HG02588 (cell line): Measurements from ENCODE around the gene GNPTG.
A peak's percentile ranks its signal among the peaks of the same experiment; 100 is the strongest.

ENCODE experiments used
- ATAC-seq: cut with Tn5 transposase; IDR thresholded peaks from one replicate; pipeline ENCODE4 v1.9.1; 2021; ENCODE audit warnings: mild to moderate bottlenecking, moderate library complexity; ENCODE audit not compliant: unreplicated experiment

Gene GNPTG

DNA sequence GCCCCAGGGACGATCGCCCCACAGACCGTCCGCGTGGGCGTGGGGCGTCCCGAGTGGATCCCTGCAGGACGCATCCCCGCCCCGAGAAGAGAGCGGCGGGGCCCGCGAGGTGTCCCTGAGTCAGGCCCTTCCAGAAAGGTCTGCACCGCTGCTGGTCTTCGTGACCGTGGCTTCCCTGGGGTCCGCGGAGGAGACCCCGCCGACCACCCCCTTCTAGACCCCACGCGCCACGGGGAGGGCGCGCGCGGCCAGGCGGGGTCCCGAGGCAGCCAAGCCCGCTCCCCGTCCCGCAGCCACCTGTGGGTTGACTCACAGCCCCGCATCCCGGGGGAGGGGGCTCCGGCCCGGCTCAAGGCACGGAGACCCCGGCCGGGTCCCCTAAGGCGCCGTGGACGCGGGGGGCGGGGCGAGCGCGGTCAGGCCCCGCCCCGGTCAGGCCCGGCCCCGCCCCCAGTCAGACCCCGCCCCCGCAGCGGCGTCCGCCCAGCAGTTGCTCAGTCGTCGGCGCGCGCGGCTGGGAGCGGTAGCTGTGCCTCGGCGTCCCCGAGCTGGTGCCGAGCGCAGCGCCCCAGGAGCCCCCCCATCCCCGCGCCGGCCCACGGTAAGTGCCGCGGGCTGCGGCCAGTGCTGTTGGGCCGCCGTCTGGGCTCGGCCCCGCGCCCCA is 18.4 kb upstream of the GNPTG start, which contains the start of gene BAIAP3:
BAIAP3 (plus strand) TSS at position 497 of the 664 bp plus-strand sequence. CDS start 4,905 bp downstream, outside the sequence.
- ATAC-seq = no peak

DNA sequence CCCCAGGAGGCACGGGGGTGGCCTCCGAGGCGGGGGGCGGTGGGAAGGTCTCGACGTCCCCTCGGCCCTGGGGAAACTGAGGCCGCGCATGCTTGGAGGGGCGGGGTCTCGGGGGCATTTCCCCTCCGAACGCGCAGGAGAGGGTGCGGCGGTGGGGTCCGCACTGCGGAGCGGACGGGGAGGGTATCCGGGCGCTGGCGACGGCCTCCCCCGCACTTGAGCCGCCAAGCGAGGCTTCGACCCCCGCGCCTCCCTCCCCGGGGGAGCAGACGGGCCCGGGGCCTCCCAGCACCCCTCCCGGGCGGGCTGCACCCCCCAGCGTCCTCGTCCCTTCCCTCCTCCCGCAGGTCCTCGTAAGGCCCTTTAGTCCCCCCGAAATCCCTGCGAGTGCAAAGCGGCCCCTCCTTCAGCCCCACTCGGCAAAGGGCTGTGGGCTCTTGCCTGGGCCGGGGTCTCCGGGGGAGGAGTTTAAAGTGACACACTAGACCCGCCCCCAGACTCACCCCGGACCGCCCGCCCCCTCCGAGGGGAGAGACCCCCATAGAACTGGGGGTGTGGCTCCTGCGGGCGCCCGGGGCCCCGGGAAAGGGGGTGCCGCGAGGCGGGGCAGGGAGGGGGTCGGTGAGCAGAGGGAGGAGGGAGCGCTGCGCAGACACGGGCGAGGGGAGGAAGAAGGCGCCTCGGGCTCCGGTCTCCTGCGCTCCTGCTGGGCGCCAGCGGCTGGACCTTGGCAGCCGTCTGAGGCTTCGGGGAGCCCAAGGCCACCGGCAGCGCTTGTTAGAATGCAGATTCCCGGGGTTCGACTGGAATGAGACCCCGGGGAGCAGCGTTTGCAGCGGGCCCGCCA is 17.7 kb upstream of the GNPTG start:
- no peak for ATAC-seq

DNA sequence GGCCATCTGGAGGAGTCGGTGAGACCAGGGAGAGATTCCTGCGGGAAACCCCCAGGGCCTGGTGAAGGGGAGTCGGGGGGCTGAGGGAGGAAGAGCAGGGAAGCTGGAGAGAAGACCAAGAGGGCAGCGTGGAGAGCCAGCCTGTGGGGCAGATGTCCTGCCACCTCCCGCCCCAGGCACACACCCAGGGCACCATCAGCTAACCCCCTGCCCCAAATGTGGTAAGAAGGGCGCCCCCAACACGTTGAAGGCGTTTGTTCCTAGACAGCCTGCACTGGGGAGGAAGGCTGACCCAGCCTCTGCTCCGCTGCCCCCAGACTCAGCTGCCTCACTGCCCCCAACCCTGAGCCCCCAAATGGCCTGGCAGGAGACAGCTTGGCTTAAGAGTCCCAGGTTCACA is 17.0 kb upstream of the GNPTG start:
- no peak for ATAC-seq

DNA sequence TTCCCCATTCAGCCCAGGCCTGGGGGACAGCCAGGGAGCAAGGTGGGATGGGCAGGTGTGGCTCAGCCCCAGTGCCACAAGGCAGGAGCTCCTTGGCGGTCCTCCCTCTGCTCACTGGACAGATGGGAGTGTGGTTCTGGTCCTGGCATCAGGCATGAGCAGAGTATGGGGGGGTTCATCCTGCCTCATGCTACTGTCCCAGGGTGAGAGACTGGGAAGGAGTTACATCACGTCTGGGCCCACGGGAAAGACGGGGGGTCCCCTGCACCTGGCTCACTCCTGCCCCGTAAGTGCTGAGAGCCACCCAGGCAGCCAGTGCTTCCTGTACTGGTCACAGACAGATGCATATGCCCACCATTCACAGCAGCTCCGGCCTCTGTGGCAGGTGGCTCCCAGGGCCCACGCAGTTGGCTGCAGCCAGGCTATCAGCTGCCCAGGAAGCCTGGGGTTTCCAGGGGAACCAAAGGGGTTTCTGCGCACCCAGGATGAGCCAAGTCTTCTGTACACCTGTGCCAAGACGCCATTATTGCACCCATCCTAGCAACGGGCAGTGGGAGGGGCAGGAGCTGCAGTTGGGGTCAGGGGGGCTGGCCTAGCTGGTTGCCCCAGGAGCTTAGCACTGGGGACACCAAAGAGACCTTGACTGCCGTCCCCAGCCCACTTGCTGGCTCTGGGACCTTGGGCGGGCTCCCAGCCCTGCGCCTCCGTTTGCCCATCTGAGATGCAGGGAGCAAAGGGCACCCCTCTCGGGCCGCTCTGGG is 16.3 kb upstream of the GNPTG start:
- ATAC-seq = no peak

DNA sequence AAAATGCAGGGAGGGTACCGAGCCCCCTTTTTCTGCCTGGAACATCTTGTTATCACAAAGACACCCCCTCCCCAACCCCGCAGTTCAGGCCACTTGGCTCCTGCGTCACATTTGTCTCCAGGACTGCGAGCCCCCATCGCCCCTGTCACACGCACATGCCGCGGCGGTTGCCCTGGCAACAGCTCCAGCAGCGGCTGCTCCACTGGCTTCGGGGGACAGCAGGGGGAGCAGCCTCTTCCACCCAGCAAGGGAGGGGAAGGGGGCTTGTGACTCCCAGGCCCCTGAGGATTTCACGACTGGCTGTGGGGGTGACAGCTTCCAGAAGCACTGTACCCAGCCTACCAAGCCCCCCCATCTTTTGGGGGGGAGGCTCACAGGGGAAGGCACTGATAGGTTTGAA is 15.7 kb upstream of the GNPTG start:
- no peak for ATAC-seq

DNA sequence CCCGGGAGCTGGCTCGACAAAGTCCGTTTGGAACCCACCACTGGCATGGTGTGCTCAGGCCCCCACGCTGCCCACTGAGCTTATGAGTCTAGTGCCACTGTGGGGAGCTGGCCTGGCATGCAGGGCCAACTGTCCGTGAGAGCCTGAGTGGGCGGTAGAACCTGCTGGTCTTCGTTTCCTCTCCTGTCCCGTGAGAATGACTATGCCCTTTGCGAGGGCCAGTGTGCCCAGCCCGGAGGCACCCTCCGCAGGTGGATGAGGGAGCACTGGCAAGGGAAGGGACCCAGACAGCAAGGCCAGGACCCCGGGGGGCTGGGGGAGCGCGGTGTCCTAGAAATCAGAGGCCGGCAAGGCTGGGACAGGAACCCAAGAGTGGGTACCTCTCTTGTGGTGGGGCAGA is 15.1 kb upstream of the GNPTG start:
- no peak for ATAC-seq

DNA sequence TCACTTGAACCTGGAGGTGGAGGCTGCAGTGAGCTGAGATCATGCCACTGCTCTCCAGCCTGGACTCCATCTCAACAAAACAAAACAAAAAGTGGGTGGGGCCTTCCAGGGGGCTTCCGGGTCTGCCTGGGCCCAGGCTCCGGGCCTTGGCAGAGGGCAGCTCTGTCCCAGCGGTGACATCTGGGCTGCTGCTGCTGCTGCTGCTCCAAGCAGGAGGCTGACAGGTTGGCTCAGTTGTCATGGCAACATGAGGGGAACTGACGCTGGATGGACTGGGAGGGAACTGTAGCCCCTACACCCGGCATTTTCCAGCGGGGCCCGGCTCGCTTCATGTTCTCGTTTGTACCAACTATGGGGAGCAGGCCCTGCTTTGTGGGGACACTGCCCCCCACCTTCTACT is 14.2 kb upstream of the GNPTG start:
- no peak for ATAC-seq

DNA sequence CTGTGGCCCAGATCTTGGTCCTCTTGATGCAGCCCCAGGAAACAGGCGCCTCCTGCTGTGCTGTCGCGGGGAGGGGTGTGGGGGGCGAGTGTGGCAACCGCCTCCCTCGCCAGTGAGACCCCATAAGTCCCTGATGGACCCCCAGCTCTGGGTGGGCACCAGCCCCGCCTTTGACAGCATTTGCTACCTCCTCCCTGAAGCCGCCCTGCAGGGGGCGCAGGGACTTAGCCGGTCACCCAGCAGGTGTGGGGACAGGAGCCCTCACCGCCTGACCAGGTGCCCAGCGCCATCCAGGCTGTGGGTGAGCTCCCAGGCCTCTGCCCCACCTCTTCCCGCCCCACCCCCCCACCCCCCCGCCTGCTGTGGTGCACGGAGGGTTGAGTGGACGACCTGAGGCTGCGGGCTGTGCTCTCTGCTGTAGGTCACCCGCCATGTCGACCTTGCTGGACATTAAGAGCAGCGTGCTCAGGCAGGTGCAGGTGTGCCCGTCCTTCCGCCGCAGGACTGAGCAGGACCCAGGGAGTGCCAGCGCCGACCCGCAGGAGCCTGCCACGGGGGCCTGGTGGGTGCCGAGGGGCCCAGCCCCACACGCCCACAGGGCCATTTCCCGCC is 13.5 kb upstream of the GNPTG start:
- no peak for ATAC-seq

DNA sequence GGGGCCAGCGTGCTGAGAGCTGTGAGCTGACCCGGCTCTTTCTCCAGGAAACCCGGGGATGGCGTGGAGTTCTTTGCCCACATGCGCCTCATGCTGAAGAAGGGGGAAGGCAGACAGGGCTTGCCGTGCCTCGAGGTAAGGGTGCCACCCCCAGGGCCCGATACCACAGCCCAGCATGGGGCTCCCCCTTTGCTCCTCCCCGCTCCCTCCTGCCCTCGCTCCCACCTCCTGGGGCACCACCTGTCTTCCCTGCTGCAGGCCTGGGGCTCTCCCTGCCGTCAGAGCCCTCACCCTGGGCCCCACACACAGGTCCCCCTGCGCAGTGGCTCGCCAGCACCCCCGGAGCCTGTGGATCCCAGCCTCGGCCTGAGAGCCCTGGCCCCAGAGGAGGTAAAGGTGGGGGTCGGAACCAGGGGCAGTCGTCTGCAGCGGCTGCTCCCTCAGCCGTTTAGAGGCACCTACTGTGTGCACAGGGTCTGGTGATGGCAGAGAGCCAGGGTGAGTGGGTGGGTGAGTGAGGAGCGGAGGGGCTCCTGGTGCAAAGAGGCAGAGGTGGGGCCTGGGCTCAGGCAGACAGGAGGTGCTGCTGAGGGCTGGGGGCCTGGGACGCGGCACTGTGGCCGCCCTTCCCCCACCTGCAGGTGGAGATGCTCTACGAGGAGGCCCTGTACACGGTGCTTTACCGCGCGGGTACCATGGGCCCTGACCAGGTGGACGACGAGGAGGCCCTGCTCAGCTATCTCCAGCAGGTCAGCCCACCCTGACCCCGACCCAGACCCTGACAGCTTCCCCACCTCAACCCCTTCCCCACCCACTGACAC is 12.7 kb upstream of the GNPTG start:
- no peak for ATAC-seq

DNA sequence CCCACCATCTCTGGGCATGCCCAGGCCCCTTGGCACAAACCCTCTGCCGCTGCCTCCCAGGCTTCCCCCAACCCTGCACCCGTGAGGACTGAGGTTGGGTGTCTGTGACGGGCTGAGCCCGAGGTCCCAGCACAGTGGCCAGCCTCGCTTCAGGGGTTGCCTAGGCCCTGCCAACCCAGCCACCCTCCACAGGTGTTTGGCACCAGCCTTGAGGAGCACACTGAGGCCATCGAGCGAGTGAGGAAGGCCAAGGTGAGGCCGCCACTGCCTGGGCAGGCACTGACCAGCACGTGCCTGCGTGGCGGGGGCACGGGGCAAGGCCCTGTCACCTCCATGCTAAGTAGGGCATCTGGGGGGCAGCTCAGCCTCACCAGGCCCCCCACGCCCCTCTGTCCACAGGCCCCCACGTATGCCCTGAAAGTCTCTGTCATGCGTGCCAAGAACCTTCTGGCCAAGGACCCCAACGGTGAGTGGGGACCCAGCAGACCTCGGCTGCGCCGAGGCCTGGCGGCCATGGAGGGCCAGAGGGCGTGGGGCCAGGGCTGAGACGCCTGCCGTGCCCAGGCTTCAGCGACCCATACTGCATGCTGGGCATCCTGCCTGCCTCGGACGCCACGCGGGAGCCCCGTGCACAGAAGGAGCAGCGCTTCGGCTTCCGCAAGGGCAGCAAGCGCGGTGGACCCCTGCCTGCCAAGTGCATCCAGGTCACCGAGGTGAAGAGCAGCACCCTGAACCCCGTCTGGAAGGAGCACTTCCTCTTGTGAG is 10.8 kb upstream of the GNPTG start:
- ATAC-seq = no peak

DNA sequence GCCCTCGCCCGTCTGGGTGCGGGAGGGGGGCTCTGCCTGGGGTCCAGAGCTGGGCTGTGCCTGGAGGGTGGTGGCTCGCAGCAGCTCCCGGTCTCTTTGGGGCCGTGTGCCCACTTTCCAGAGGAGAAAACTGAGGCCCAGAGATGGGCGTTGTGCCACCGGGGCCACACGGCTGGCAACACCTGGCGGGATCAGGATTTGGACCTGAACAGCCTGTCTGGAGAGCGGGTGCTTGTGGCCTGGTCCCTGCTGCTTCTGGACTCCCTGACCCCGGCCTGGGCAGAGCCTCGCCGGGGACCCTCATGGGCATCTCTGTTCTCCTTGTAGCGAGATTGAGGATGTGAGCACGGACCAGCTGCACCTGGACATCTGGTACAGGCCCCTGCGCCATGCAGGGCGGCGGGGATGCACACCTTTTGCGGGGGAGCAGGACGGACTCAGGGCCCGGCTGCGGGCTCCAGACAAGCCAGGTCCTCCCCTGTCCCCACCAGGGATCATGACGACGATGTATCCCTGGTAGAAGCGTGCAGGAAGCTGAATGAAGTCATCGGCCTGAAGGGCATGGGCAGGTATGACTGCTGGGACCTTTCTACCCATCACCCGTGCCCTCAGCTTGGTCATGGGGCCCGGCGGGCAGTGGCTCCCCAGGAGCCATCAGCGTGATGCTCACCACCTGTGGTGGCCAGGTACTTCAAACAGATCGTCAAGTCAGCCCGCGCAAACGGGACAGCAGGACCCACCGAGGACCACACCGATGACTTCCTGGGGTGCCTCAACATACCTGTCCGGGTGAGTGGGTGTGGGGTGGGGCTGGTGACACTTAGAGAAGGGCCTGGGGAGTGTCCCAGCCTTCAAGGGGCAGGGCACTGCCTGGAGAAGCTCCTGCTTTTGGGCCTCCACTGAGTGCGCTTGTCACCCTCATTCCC is 10.0 kb upstream of the GNPTG start:
- ATAC-seq = no peak

DNA sequence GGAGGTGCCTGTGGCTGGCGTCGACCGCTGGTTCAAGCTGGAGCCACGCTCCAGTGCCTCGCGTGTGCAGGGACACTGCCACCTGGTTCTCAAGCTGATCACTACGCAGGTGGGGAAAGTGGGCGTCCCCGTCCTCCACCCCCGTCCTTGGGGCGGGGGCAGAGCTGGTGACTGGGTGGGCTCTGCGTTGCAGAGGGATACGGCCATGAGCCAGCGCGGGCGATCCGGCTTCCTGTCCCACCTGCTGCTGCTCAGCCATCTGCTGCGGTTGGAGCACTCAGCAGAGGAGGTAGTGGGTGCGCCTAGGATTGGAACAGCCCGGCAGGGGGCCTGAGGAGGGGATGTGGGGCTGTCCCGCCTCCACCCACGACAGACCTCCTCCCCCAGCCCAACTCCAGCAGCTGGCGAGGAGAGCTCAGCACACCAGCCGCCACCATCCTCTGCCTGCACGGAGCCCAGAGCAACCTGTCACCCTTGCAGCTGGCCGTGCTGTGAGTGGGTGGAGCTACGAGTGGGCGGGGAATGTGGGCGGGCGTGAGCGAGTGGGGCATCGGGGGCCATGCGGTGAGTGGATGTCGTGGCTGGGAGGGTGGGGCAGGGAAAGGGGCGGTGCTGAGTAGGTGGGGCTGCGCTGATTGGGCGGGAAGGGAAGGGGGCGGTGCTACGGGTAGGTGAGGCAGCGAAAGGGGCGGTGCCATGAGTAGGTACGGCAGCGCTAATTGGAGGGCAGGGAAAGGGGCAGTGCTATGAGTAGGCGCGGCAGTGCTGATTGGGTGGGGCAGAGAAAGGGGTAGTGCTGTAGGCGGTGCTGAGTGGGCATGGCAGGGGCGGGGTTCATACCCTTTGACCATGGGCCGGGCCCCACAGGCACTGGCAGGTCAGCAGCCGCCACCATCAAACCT is 9.0 kb upstream of the GNPTG start:
- peak; percentile 77 for ATAC-seq

DNA sequence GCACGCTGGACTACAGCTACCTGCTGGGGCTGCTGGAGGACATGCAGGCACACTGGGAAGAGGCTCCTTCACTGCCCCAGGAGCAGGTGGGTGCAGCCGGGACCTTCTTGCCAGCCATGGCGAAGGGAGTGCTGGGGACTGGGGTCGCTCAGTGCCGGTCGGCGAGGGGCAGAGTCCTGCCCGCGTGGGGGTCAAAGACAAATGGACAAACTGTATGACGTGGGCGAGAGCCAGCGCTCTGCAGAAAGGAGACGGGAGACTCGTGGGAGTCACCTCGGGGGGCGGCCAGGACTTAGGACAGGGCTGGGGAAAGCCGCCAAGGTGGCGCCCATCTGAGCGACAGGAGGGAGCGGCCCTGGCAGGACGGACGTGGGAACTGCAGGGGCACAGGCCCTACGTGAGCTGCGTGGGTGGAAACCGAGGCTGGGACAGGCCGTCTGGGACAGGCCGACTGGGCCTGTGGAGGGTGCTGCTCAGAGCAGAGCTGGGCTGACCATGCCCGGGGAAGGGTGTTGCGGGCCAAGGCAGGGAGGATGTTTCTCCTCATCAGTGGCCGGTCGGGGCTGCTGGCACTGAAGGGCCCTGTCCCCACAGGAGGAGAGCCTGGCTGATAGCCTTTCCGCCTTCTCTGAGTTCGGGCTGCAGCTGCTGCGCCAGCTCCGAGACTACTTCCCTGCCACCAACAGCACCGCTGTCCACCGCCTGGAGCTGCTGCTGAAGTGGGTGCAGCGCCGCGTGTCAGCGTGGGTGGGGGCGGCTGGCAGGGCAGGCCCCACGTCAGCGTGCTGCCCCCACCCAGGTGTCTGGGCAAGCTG is 8.1 kb upstream of the GNPTG start:
- no peak for ATAC-seq

DNA sequence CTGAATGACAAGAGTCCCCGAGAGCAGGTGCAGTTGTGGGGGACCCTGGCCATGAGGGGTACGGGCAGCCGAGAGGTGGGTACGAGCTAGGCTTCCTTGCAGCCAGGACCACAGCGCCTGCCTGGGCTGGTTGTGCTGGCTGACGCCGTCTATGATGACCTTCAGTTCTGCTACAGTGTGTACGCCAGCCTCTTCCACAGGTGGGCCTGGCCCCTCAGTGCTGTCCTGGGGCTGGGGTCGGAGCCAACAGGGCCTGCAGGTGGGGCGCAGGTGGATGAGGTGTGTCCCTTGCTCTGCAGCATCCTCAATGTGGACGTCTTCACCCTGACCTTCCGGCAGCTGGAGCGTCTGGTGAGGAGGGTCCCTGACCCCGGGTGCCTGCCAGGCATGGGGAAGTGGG is 7.2 kb upstream of the GNPTG start:
- no peak for ATAC-seq

DNA sequence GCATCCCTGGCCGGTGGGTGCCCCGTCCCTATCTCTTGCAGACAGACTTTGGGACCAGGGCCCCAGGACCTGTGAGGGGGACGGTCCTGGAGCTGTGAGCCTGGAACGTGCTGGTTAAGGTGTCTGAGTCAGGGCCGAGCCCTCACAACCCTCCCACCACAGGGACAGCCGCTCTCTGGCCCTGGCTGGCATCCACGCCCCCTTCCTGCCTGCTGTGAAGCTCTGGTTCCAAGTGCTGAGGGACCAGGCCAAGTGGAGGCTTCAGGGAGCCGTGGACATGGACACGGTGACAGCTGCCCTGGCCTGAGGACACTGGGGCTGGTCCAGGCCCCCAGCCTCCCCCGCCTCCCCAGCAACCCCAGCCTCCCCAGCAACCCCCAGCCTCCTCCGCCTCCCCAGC is 6.6 kb upstream of the GNPTG start:
- ATAC-seq = no peak

DNA sequence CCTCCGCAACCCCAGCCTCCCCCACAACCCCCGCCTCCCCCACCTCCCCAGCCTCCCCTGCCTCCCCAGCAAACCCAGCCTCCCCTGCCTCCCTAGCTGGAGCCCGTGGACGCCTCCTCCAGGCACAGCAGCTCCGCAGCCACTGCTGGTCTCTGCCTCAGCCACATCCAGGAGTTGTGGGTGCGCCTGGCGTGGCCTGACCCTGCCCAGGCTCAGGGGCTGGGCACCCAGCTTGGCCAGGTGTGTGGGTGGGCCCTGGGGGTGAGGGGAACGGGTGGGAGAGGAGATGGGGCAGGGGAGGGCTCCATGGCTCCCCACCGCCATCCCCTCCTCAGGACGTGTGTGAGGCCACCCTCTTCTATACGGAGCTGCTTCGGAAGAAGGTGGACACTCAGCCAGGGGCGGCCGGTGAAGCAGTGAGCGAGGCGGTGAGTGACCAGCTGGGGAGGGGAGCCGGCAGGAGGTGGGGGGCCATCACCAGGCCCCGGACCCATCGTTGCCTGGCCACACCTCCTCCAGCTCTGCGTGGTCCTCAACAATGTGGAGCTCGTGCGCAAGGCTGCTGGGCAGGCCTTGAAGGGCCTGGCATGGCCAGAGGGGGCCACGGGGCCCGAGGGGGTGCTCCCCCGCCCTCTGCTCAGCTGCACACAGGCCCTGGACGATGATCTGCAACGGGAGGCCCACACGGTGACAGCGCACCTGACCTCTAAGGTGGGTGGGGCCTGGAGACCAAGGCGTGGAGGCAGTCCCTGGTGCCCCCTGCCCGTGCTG is 5.9 kb upstream of the GNPTG start:
- ATAC-seq = no peak
